ENCODE results near the gene CRYAA.
A peak's percentile ranks its signal among the peaks of the same experiment; 100 is the strongest.

The CRYAA gene

DNA sequence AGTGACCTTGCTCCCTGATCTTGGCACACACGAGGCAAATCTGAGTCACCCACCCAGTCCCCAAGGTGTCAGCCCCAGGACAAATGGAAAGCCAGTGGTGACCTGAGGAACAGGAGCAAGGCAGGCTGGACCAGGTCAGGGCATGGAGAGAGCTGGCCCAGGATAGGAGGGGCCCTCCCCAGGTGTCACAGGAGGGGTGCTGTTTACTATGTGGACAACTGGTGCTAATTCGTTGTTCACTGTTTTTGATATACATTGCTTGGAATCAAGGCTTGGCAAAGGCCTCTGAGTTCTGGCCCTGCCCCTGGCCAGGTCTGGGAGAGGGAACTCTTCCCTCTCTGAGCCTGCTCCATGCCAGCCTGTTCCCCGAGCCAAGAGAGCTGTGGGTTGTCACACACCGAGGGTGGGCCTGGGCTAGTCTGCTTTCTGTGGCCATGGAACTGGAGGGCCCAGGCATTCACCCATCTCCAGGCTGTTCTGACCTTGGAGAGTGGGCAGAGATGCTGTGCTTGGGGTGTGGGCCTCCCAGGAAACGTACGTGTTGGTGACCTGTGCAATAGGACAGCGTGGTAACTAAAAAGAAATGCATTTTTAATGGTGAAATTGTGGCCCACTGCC lies 41.8 kb downstream of the CRYAA start:
- TF ChIP-seq EZH2phosphoT487 (IDR thresholded peaks at IDR 0.05; ENCODE audit: low read length) = no peak
- TF ChIP-seq, protein P1, sequence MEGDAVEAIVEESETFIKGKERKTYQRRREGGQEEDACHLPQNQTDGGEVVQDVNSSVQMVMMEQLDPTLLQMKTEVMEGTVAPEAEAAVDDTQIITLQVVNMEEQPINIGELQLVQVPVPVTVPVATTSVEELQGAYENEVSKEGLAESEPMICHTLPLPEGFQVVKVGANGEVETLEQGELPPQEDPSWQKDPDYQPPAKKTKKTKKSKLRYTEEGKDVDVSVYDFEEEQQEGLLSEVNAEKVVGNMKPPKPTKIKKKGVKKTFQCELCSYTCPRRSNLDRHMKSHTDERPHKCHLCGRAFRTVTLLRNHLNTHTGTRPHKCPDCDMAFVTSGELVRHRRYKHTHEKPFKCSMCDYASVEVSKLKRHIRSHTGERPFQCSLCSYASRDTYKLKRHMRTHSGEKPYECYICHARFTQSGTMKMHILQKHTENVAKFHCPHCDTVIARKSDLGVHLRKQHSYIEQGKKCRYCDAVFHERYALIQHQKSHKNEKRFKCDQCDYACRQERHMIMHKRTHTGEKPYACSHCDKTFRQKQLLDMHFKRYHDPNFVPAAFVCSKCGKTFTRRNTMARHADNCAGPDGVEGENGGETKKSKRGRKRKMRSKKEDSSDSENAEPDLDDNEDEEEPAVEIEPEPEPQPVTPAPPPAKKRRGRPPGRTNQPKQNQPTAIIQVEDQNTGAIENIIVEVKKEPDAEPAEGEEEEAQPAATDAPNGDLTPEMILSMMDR (IDR thresholded peaks at IDR 0.05; ENCODE audit: low read length) = no peak
- no peak for TF ChIP-seq EZH2 (optimal IDR thresholded peaks at IDR 0.05; ENCODE audit: low read depth, low read length)
- Histone ChIP-seq H3K4me3 (ENCODE audit: low read length) (no peak overlapping the region), H3K9me3 (replicated peaks; ENCODE audit: insufficient read depth, low read length) (no peaks in the 10 kb centered on the region), H3F3A (ENCODE audit: insufficient read depth, low read length) (no peaks in the 10 kb centered on the region), H3K4me2 (ENCODE audit: low read depth, low read length) (no peak overlapping the region), H2AFZ (ENCODE audit: low read length) (no peak overlapping the region), H3K4me1 (ENCODE audit: low read length) (no peaks in the 10 kb centered on the region), H3K27me3 (replicated peaks; ENCODE audit: insufficient read depth, low read length) (peaks cover 19% of the 10 kb centered on the region), H3K79me2 (ENCODE audit: low read length) (no peaks in the 10 kb centered on the region), H4K20me1 (ENCODE audit: insufficient read depth, low read length) (no peaks in the 10 kb centered on the region), H3K36me3 (replicated peaks; ENCODE audit: insufficient read depth, low read length) (no peaks in the 10 kb centered on the region), H3K9ac (ENCODE audit: low read length) (no peak overlapping the region), H3K9me2 (replicated peaks; ENCODE audit: insufficient read depth, low read length) (no peaks in the 10 kb centered on the region), H3K27ac (ENCODE audit: low read length) (no peak overlapping the region)
- no peak for DNase-seq

DNA sequence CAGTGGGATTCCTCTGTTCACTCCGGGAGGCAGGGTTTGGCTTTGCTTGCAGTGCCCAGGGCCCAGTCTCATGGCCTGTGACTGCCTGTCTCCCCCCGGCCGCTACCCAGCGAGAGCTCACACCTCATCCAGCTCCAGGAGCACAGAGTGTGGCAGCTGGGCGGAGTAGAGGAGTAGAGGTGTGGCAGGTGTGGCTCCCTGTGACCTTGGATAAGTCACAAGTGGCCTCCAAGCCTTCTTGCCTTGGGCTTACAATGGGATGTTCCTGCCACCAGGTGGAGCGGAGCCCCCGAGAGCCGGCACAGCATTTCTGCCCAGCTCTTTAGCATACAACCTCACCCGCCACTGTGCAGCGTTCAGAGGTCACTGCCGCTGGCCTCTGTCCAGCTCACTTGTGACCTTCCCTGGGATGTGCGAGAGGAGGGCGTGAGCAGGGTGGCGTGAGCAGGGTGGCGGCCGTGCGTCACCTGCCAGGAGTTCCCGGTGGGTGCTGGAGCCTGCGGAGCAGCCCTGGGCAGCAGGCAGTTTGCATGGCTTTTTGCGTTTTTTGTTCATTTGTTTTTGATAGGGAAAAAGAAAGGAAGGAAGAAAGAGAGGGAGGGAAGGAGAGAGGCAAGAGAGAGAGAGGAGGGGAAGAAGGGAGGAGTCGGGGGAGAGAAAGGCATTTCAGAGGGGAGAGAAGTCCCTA lies 42.4 kb downstream of the CRYAA start:
- H2AFZ ChIP-seq (ENCODE audit: low read length) = no peak overlapping the region
- no peak overlapping the region for H3K27ac ChIP-seq (ENCODE audit: low read length)
- H4K20me1 ChIP-seq (ENCODE audit: insufficient read depth, low read length) = no peaks in the 10 kb centered on the region
- H3K79me2 ChIP-seq (ENCODE audit: low read length) = no peaks in the 10 kb centered on the region
- H3K4me3 ChIP-seq (ENCODE audit: low read length) = no peak overlapping the region
- no peaks in the 10 kb centered on the region for H3K9me2 ChIP-seq (replicated peaks; ENCODE audit: insufficient read depth, low read length)
- peaks cover 15% of the 10 kb centered on the region for H3K27me3 ChIP-seq (replicated peaks; ENCODE audit: insufficient read depth, low read length)
- no peaks in the 10 kb centered on the region for H3F3A ChIP-seq (ENCODE audit: insufficient read depth, low read length)
- no peak overlapping the region for H3K9ac ChIP-seq (ENCODE audit: low read length)
- no peaks in the 10 kb centered on the region for H3K9me3 ChIP-seq (replicated peaks; ENCODE audit: insufficient read depth, low read length)
- no peaks in the 10 kb centered on the region for H3K4me1 ChIP-seq (ENCODE audit: low read length)
- no peaks in the 10 kb centered on the region for H3K36me3 ChIP-seq (replicated peaks; ENCODE audit: insufficient read depth, low read length)
- no peak for DNase-seq
- no peak overlapping the region for H3K4me2 ChIP-seq (ENCODE audit: low read depth, low read length)
- TF ChIP-seq, protein P1 (IDR thresholded peaks at IDR 0.05; ENCODE audit: low read length) = peak; percentile 7; the same call in 1 of the 2 replicates
- TF ChIP-seq EZH2 (optimal IDR thresholded peaks at IDR 0.05; ENCODE audit: low read depth, low read length) (no peak), EZH2phosphoT487 (IDR thresholded peaks at IDR 0.05; ENCODE audit: low read length) (no peak)

DNA sequence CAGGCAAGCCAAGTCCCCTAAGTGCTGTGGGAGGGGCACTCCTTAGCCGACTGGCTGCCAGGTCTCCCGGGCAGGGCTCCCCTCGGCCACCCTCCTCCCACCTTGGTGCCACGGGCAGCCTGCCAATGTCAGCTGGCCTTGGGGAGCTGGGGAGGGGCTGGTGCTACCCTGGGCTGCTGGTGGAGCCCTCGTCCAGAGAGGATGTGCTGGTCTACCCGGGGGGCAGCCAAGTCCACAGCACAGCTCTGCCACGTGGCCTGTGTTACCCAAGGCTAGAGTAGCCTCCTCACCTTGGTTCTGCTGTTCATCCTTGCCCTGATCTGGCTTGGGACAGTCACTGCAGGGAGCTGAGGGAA lies 42.9 kb downstream of the CRYAA start:
- H3K9me3 ChIP-seq (replicated peaks; ENCODE audit: insufficient read depth, low read length) = no peaks in the 10 kb centered on the region
- no peaks in the 10 kb centered on the region for H3F3A ChIP-seq (ENCODE audit: insufficient read depth, low read length)
- DNase-seq = no peak
- no peaks in the 10 kb centered on the region for H3K9me2 ChIP-seq (replicated peaks; ENCODE audit: insufficient read depth, low read length)
- TF ChIP-seq, protein P1 (IDR thresholded peaks at IDR 0.05; ENCODE audit: low read length) = no peak
- H3K27me3 ChIP-seq (replicated peaks; ENCODE audit: insufficient read depth, low read length) = peaks cover 10% of the 10 kb centered on the region
- no peak overlapping the region for H3K4me3 ChIP-seq (ENCODE audit: low read length)
- H3K9ac ChIP-seq (ENCODE audit: low read length) = no peak overlapping the region
- H4K20me1 ChIP-seq (ENCODE audit: insufficient read depth, low read length) = no peaks in the 10 kb centered on the region
- H3K27ac ChIP-seq (ENCODE audit: low read length) = no peak overlapping the region
- H3K4me2 ChIP-seq (ENCODE audit: low read depth, low read length) = no peak overlapping the region
- H3K36me3 ChIP-seq (replicated peaks; ENCODE audit: insufficient read depth, low read length) = no peaks in the 10 kb centered on the region
- H2AFZ ChIP-seq (ENCODE audit: low read length) = no peak overlapping the region
- no peaks in the 10 kb centered on the region for H3K4me1 ChIP-seq (ENCODE audit: low read length)
- H3K79me2 ChIP-seq (ENCODE audit: low read length) = no peaks in the 10 kb centered on the region
